ENCODE measurements around the gene LIMS4.
"Not testable (repeated sequence)": the region's sequence is repeated elsewhere in the genome, so short reads cannot be mapped to it uniquely, and the experiment has no call there.

DNA sequence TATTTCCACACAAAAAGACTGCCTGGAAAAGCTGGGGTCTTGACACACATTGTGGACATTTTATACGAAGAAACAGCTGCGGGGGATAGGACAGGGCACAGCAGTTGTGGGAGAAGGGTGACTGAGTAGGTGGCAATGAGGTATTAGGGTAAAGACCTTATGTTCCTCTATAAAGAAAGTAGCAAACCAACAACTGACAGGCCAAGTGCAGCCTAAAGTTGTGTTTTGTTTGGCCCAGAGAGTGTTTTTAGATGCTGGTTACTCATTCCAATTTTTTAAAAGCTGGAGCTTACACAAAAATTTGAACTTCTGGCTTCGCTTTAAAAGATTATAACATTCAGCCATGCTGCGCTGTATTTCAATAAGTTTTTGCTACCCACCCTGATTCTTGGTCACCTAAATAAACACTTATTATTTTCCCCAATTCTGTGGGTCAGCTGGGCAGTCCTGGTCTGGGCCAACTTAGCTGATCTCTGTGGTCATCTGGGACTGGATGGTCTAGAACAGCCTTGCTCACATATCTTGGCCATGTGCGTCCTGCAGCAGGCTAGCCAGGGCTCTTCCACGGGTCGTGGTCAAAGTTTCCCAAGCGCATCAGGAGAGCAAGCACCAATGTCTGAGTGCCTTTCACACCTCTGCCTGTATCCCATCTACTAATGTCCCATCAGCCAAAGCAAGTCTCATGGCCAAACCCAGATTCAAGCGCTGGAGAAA is 51.8 kb downstream of the LIMS4 start:
- TF ChIP-seq, protein P1, sequence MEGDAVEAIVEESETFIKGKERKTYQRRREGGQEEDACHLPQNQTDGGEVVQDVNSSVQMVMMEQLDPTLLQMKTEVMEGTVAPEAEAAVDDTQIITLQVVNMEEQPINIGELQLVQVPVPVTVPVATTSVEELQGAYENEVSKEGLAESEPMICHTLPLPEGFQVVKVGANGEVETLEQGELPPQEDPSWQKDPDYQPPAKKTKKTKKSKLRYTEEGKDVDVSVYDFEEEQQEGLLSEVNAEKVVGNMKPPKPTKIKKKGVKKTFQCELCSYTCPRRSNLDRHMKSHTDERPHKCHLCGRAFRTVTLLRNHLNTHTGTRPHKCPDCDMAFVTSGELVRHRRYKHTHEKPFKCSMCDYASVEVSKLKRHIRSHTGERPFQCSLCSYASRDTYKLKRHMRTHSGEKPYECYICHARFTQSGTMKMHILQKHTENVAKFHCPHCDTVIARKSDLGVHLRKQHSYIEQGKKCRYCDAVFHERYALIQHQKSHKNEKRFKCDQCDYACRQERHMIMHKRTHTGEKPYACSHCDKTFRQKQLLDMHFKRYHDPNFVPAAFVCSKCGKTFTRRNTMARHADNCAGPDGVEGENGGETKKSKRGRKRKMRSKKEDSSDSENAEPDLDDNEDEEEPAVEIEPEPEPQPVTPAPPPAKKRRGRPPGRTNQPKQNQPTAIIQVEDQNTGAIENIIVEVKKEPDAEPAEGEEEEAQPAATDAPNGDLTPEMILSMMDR (IDR thresholded peaks at IDR 0.05), result not testable (repeated sequence)
- not testable (repeated sequence) for TF ChIP-seq POLR2A (IDR thresholded peaks at IDR 0.05)

Measured in heart left ventricle (tissue), 13 donors.